ENCODE data around the gene CHRNA7.

Gene CHRNA7

GRCh38 chr15:32035285-32035684 is 5.0 kb downstream of the CHRNA7 start:
- DNase-seq = no peak
- H3K4me3 Mint-ChIP-seq = no peak overlapping the region
- H3K36me3 Mint-ChIP-seq (ENCODE audit: low read depth) = no peaks in the 10 kb centered on the region
- no peak overlapping the region for H3K27ac Mint-ChIP-seq
- peaks cover 50% of the 10 kb centered on the region for H3K27me3 Mint-ChIP-seq
- no peaks in the 10 kb centered on the region for H3K9me3 Mint-ChIP-seq
- H3K4me1 Mint-ChIP-seq (ENCODE audit: low read depth) = peaks cover 9% of the 10 kb centered on the region

DNA sequence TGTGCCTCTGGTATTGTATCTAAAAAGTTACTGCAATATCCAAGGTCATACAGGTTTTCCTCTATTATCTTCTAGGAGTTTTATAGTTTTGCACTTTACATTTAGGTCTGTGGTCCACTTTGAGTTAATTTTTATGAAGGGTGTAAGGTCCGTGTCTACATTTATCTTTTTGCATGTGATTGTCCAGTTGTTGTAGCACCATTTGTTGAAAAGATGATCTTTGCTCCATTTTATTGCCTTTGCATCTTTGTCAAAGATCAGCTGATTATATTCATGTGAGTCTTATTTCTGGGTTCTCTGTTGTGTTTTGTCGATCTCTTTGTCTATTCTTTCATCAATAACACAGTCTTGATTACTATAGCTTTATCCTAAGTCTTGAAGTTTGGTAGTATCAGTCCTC is 6.7 kb downstream of the CHRNA7 start:
- Mint-ChIP-seq H3K27me3 (peaks cover 41% of the 10 kb centered on the region), H3K4me1 (ENCODE audit: low read depth) (no peaks in the 10 kb centered on the region), H3K4me3 (no peak overlapping the region), H3K9me3 (no peaks in the 10 kb centered on the region), H3K36me3 (ENCODE audit: low read depth) (no peaks in the 10 kb centered on the region), H3K27ac (no peak overlapping the region)
- DNase-seq = no peak

DNA sequence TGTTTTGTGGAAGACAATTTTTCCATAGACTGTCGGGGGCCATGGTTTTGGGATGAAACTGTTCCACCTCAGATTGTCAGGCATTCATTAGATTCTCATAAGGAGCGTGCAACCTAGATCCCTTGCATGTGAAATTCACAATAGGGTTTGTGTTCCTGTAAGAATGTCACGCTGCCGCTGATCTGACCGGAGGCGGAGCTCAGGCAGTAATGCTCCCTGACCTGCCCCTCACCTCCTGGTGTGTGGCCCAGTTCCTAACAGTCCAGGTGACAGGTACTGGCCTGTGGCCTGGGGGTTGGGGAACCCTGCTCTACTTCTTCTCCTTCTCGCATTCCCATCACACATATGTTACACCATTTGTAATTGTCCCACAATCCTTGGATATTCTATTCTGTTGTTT is 11.0 kb downstream of the CHRNA7 start:
- no peaks in the 10 kb centered on the region for H3K4me1 Mint-ChIP-seq (ENCODE audit: low read depth)
- peaks cover 24% of the 10 kb centered on the region for H3K27me3 Mint-ChIP-seq
- H3K9me3 Mint-ChIP-seq = no peaks in the 10 kb centered on the region
- no peaks in the 10 kb centered on the region for H3K36me3 Mint-ChIP-seq (ENCODE audit: low read depth)
- H3K4me3 Mint-ChIP-seq = no peak overlapping the region
- no peak for DNase-seq
- H3K27ac Mint-ChIP-seq = no peak overlapping the region

DNA sequence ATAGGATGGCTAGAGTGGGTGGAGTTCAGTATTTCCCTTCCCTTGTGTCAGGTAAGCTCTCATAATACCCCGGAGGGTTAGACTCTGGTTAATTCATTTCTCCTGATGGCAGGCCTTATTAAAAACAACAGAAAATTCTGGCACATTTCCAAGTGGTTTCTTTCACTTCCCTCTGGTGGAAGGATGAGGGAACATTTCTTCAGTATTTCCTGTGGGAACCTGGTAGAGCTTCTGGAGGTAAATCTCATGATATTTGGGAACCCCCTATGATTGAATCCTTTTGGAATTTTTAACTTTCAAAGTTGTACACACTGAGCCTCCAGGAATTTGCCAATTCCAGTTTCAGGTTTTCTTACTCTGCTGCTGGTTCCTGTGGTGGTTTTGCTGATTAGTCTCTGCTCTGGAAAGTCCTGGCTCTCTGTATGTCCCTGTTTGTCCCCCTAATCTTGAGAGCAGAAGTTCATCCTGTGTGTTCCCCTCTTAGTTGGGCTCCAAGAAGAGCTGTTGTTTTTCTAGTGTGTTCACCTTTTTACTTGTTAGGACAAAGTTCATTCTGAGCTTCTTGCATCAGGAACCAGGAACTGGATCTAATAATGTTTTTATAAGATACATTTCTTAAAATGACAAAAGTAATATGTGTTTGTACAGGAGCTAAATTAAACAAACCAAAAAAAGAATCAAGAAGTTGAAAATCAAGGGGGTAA is 12.1 kb downstream of the CHRNA7 start:
- DNase-seq = no peak
- Mint-ChIP-seq H3K27me3 (peaks cover 24% of the 10 kb centered on the region), H3K4me3 (no peak overlapping the region), H3K36me3 (ENCODE audit: low read depth) (no peaks in the 10 kb centered on the region), H3K4me1 (ENCODE audit: low read depth) (no peaks in the 10 kb centered on the region), H3K9me3 (no peaks in the 10 kb centered on the region), H3K27ac (no peak overlapping the region)

- no peaks in the 10 kb centered on the region for H3K36me3 Mint-ChIP-seq (ENCODE audit: low read depth)
- no peak overlapping the region for H3K27ac Mint-ChIP-seq
- DNase-seq = no peak
- no peak overlapping the region for H3K4me3 Mint-ChIP-seq
- H3K4me1 Mint-ChIP-seq (ENCODE audit: low read depth) = no peaks in the 10 kb centered on the region
- H3K9me3 Mint-ChIP-seq = no peaks in the 10 kb centered on the region
- peaks cover 23% of the 10 kb centered on the region for H3K27me3 Mint-ChIP-seq
Observed at GRCh38 chr15:32053719-32054118, 23.4 kb downstream of the CHRNA7 start.

DNA sequence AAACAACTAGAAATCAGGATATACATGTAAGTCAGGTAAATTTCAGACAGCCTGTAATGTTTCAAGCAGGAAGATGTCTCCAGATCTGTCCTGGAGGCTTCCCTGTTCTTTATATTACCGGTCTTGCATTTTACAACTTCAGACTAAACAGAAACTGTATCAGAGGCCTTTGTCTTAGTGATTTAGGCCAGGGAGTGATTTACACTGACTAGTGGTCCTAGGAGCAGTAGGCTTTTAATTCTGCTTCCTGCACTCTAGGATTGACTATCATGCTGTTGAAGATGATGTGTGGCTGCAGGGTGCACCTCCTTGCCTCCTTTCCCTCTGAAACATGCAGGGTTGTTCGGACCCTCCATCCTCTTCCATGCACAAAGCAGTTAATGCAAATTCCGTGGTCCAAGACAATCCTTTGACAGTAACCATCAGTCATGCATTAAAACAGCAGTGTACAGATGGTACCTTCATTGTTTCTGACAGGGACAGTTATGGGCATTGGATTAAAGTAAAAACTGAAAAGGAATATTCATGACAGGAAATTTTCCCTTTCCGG is 27.6 kb downstream of the CHRNA7 start:
- no peak for DNase-seq
- H3K9me3 Mint-ChIP-seq = no peaks in the 10 kb centered on the region
- no peaks in the 10 kb centered on the region for H3K4me1 Mint-ChIP-seq (ENCODE audit: low read depth)
- H3K27me3 Mint-ChIP-seq = peaks cover 27% of the 10 kb centered on the region
- no peaks in the 10 kb centered on the region for H3K36me3 Mint-ChIP-seq (ENCODE audit: low read depth)
- H3K4me3 Mint-ChIP-seq = no peak overlapping the region
- H3K27ac Mint-ChIP-seq = no peak overlapping the region

- no peaks in the 10 kb centered on the region for H3K9me3 Mint-ChIP-seq
- no peak overlapping the region for H3K4me3 Mint-ChIP-seq
- no peak for DNase-seq
- H3K27me3 Mint-ChIP-seq = peaks cover 23% of the 10 kb centered on the region
- H3K4me1 Mint-ChIP-seq (ENCODE audit: low read depth) = no peaks in the 10 kb centered on the region
- H3K36me3 Mint-ChIP-seq (ENCODE audit: low read depth) = no peaks in the 10 kb centered on the region
- H3K27ac Mint-ChIP-seq = no peak overlapping the region
Observed at GRCh38 chr15:32060706-32061105, 30.4 kb downstream of the CHRNA7 start.

DNA sequence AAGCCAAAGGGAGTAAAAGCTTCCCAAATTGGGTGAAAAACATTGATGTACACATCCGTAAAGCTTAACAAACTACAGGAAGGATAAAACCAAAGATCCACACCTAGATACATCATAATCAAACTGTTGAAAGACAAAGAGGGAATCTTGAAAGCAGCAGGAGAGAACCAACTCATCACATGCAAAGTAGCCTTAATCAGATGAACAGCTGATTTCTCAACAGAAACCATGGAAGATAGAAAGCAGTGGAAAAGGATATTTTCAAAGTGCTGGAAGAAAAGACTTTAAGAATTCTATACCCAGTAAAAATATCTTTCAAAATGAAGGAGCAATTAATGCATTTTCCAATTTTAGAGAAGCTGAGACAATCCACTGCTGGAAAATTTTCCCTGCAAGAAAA is 36.8 kb downstream of the CHRNA7 start:
- Mint-ChIP-seq H3K4me3 (no peak overlapping the region), H3K9me3 (peaks cover 32% of the 10 kb centered on the region), H3K27me3 (peaks cover 12% of the 10 kb centered on the region), H3K27ac (no peak overlapping the region), H3K36me3 (ENCODE audit: low read depth) (no peaks in the 10 kb centered on the region), H3K4me1 (ENCODE audit: low read depth) (no peaks in the 10 kb centered on the region)
- DNase-seq = no peak

- Mint-ChIP-seq H3K27me3 (peaks cover 17% of the 10 kb centered on the region), H3K9me3 (peaks cover 6% of the 10 kb centered on the region), H3K4me3 (no peak overlapping the region), H3K27ac (no peak overlapping the region), H3K4me1 (ENCODE audit: low read depth) (no peaks in the 10 kb centered on the region), H3K36me3 (ENCODE audit: low read depth) (no peaks in the 10 kb centered on the region)
- no peak for DNase-seq
Observed at GRCh38 chr15:32089851-32090359, 59.6 kb downstream of the CHRNA7 start.

GRCh38 chr15:32091505-32092380 is 61.4 kb downstream of the CHRNA7 start:
- no peak for DNase-seq
- H3K9me3 Mint-ChIP-seq = peaks cover 4% of the 10 kb centered on the region
- no peaks in the 10 kb centered on the region for H3K4me1 Mint-ChIP-seq (ENCODE audit: low read depth)
- no peak overlapping the region for H3K27ac Mint-ChIP-seq
- peaks cover 20% of the 10 kb centered on the region for H3K27me3 Mint-ChIP-seq
- H3K4me3 Mint-ChIP-seq = no peak overlapping the region
- H3K36me3 Mint-ChIP-seq (ENCODE audit: low read depth) = no peaks in the 10 kb centered on the region

- Mint-ChIP-seq H3K4me3 (no peak overlapping the region), H3K4me1 (ENCODE audit: low read depth) (no peaks in the 10 kb centered on the region), H3K36me3 (ENCODE audit: low read depth) (no peaks in the 10 kb centered on the region), H3K27me3 (peaks cover 46% of the 10 kb centered on the region), H3K9me3 (no peaks in the 10 kb centered on the region), H3K27ac (no peak overlapping the region)
- DNase-seq = no peak
Observed at GRCh38 chr15:32096213-32096612, 65.9 kb downstream of the CHRNA7 start.

DNA sequence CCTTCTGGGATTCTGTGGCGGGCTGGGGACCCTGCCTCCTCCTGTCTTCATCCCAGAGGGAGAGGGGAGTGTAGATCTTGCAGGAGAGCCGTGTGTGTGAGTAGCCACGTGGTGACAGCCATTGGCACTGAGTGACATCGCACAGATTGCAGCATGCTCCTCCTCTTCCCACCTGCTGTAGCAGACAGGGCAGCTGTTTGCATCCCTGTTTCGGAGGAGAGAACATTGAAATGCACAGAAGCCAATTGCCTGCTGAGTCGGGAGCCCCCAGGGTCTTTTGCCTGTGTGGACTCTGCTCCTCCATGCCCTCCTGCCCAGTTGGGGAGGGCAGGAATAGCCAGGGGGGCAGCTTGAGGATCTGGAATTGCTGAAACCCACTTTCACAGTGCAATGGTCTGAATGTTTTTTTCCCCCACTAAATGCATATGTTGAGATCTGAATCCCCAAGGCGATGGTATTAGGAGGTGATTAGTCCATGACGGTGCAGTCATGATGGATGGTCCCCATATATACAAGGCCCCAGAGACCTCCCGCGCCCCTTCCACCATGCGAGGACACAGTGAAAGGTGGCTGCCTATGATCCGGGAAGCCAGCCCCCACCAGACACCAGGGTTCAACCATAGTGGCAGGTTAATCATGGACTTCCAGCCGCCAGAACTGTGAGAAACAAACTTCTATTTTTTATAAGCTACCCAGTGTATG is 66.8 kb downstream of the CHRNA7 start:
- Mint-ChIP-seq H3K27me3 (peaks cover 51% of the 10 kb centered on the region), H3K9me3 (no peaks in the 10 kb centered on the region), H3K4me3 (no peak overlapping the region), H3K4me1 (ENCODE audit: low read depth) (no peaks in the 10 kb centered on the region), H3K27ac (no peak overlapping the region), H3K36me3 (ENCODE audit: low read depth) (no peaks in the 10 kb centered on the region)
- no peak for DNase-seq

- no peaks in the 10 kb centered on the region for H3K36me3 Mint-ChIP-seq (ENCODE audit: low read depth)
- no peaks in the 10 kb centered on the region for H3K9me3 Mint-ChIP-seq
- no peaks in the 10 kb centered on the region for H3K4me1 Mint-ChIP-seq (ENCODE audit: low read depth)
- H3K27me3 Mint-ChIP-seq = peaks cover 50% of the 10 kb centered on the region
- H3K4me3 Mint-ChIP-seq = no peak overlapping the region
- DNase-seq = no peak
- H3K27ac Mint-ChIP-seq = no peak overlapping the region
Observed at GRCh38 chr15:32098033-32098432, 67.7 kb downstream of the CHRNA7 start.

DNA sequence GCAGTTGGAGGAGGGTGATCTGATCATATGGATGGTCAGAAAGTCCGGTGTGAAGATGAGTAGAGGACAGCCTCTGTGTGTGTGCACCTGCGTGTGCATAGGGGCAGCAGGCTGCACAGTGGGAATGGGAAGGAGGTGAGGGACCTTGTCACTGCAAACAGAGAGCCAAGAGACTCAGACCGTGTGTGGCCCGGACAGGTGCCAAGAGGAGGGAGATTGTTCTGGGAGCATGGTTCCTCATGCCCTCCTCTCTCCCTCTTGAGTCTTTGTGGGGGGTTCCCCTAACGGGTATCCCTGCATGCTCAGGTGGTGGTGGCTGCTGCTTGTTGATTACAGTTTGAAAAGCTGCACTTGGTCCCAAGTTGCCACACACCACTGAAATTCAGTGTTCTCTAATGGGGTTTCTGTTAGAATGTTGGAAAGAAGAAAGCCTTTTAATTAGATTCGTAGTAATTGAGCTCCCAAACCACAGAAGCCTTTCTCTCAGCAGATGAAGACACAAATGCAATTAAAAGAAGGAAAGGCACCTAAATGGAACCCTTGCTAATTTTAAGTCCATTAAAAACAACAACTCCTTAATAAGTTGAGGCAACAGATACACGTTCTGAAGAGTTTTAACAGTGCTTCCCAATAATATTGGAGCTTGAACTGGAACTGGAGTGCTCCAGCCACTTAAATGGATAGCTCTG is 68.9 kb downstream of the CHRNA7 start:
- no peak for DNase-seq
- no peaks in the 10 kb centered on the region for H3K9me3 Mint-ChIP-seq
- no peaks in the 10 kb centered on the region for H3K36me3 Mint-ChIP-seq (ENCODE audit: low read depth)
- peaks cover 48% of the 10 kb centered on the region for H3K27me3 Mint-ChIP-seq
- no peaks in the 10 kb centered on the region for H3K4me1 Mint-ChIP-seq (ENCODE audit: low read depth)
- H3K4me3 Mint-ChIP-seq = no peak overlapping the region
- H3K27ac Mint-ChIP-seq = no peak overlapping the region
